PC-9 (cell line): ENCODE data around the gene TKT.

ENCODE experiments used
- CTCF ChIP-seq: fragments of 200-600 bp; sonication (generic); conservative IDR thresholded peaks from 2 replicates; pipeline ENCODE4 v1.6.1; 2017; ENCODE audit warnings: mixed run types, antibody characterized with exemption, mild to moderate bottlenecking, moderate library complexity
- EZH2 ChIP-seq: fragments of 200-600 bp; sonication (generic); IDR thresholded peaks from 2 replicates; pipeline ENCODE4 v1.8.0; 2017; ENCODE audit warnings: antibody characterized with exemption, low read depth

- TF ChIP-seq CTCF (no peak), EZH2 (no peak)
These were observed 3.5 kb downstream of the TKT start for GRCh38 chr3:53252096-53252946.
